ENCODE data around the gene PRR14L.
"Not testable (repeated sequence)": the region's sequence is repeated elsewhere in the genome, so short reads cannot be mapped to it uniquely, and the experiment has no call there.

Gene PRR14L

DNA sequence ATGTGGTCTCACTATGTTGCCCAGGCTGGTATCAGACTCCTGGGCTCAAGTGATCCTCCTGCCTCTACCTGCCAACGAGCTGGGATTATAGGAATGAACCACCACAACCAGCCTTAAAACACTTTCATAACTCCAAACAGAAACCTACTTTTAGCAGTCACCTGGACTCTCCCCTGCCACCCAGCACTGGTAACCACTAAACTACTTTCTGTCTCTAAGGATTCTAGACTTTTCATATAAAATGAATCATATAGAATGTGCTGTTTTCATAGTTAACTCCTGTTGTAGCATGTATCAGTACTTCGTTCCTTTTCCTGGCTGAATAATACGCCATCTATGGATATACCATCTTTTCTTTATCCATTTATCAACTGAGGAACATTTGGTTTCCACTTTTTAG is 58.5 kb downstream of the PRR14L start:
- 83 to 84% methylated on average over 2 to 3 of the region's 3 CpGs for WGBS, 2 experiments
- Histone ChIP-seq H3K36me3 (ENCODE audit: control insufficient read depth, insufficient read depth, low read length) (peaks cover 32% of the 10 kb centered on the region), H3K4me3 (ENCODE audit: insufficient read depth, low read depth, low read length) (no peak overlapping the region), H3K4me1 (ENCODE audit: control insufficient read depth, insufficient read depth, low read length) (no peaks in the 10 kb centered on the region), H3K27ac (ENCODE audit: insufficient read depth, low read depth, low read length, poor library complexity, severe bottlenecking) (no peak overlapping the region), H3K27me3 (ENCODE audit: control insufficient read depth, insufficient read depth, low read length, poor library complexity, severe bottlenecking) (no peaks in the 10 kb centered on the region), H3K9me3 (ENCODE audit: control insufficient read depth, low read length) (no peaks in the 10 kb centered on the region)

DNA sequence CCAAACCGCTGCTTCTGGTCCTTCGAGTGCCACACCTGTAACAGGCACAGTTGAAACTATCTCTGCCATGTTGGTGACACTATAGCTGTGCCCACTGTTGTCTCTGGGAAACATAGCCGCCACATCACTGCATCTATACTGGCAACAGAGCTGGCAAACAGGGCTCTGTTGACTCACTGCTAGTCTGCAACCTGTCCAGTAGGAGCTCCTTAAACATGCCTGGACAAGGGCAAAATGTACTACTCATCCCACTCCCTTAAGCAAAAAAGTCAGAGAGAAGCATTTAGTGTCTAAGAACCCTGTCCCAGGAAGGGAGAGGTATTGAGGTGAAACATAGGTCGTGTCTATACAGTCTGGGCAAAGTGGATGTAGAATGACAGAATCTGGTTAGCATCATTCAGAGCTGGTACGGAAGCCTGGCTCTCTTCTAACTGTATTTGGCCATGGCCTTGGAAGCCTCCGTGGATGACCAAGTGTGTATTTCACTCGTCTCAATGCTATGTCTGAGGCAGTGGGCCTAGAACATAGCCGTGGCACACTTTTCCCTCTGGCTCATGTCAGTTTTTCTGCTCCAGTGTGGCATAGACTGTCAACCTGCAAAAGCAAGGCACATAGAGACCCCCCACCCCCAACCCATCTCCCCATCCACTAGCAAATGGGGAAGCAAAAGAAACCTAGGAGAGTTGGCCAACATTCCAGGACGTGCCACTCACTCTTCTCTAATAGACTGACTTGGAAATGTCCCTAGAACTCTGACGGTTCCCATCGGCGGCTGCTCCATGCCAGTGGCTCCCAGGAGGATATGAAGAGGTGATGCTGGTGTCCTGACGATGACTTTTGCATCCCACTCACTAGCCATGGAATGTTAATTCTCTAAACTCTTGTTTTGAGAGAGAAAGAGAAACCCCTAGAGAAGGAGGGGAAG is 66.5 kb downstream of the PRR14L start:
- H3K36me3 ChIP-seq (ENCODE audit: control insufficient read depth, insufficient read depth, low read length) = peaks cover 18% of the 10 kb centered on the region
- H3K4me1 ChIP-seq (ENCODE audit: control insufficient read depth, insufficient read depth, low read length) = no peaks in the 10 kb centered on the region
- no peak overlapping the region for H3K4me3 ChIP-seq (ENCODE audit: insufficient read depth, low read depth, low read length)
- H3K27me3 ChIP-seq (ENCODE audit: control insufficient read depth, insufficient read depth, low read length, poor library complexity, severe bottlenecking) = no peaks in the 10 kb centered on the region
- no peak overlapping the region for H3K27ac ChIP-seq (ENCODE audit: insufficient read depth, low read depth, low read length, poor library complexity, severe bottlenecking)
- WGBS, 2 experiments = 95 to 96% methylated on average over 12 to 13 of the region's 13 CpGs
- H3K9me3 ChIP-seq (ENCODE audit: control insufficient read depth, low read length) = no peaks in the 10 kb centered on the region

DNA sequence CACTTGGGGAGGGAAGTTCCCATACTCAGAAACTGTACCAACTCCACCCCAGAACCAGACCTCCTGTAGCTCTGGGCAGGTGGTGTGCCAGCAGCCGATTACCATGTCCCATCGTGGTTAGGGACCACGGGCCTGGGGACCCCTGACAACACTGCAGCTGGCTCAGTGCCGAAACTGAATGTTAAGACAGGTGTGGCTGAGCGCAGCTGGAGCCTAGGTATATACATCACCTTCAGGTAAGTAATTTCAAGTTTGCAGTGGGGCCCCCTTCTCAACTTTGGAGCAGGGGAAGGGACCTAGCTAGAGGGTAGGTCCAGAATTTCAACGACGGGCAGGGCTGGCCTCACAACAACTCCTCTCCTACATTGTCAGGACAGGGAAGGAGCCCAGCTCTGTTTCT is 67.2 kb downstream of the PRR14L start:
- Histone ChIP-seq H3K4me1 (ENCODE audit: control insufficient read depth, insufficient read depth, low read length) (no peaks in the 10 kb centered on the region), H3K27ac (ENCODE audit: insufficient read depth, low read depth, low read length, poor library complexity, severe bottlenecking) (peak overlapping the region; percentile 8), H3K9me3 (ENCODE audit: control insufficient read depth, low read length) (no peaks in the 10 kb centered on the region), H3K27me3 (ENCODE audit: control insufficient read depth, insufficient read depth, low read length, poor library complexity, severe bottlenecking) (no peaks in the 10 kb centered on the region), H3K4me3 (ENCODE audit: insufficient read depth, low read depth, low read length) (no peak overlapping the region), H3K36me3 (ENCODE audit: control insufficient read depth, insufficient read depth, low read length) (peaks cover 18% of the 10 kb centered on the region)
- WGBS, 2 experiments = 95 to 98% methylated on average over 7 of the region's 7 CpGs

DNA sequence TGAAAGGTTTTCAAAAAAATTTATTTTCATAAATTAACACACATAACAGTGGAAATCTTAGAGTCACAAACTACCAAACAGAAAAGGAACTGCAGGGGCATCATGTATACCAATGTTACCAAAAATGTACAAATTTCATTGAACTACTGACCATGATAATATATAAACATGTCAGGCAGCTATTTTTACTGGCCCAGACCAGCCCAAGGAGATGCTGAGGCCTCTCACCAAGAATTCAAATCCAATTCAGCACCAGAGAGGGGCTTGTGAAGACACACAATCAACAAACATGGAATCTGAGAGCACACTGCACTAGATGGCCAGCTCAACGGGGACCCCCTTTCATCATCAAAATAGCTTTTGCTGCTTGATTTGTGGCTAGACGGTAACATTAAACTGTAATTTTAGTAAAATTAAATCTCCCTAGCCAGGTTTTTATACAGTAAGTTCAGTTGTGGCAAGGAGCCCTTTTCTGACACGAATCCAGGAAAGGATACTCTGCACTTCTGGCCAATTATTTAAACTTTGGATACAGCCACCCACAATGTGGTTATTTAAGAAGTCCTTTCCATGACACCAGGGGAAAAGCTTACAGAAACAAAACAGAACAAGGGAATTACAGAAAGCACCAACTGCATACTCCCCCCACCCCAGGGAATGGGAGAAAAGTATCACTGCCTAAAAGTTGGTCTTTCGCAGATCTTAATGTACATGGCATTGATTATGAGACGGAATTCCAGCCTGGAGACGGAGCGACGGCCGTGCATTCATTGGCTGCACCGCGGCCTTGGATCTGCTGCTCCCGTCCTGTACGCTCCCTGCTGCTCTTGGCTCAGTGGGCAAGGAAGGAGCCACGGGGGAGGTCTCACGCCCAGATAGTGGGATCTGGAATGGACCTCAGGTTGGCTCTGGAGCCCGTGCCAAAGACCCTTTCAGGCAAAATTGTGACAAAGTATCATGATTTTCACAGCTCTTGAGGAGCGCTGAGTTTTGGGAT is 68.3 kb downstream of the PRR14L start:
- H3K27me3 ChIP-seq (ENCODE audit: control insufficient read depth, insufficient read depth, low read length, poor library complexity, severe bottlenecking) = no peaks in the 10 kb centered on the region
- H3K27ac ChIP-seq (ENCODE audit: insufficient read depth, low read depth, low read length, poor library complexity, severe bottlenecking) = no peak overlapping the region
- H3K4me3 ChIP-seq (ENCODE audit: insufficient read depth, low read depth, low read length) = no peak overlapping the region
- peaks cover 18% of the 10 kb centered on the region for H3K36me3 ChIP-seq (ENCODE audit: control insufficient read depth, insufficient read depth, low read length)
- 95 to 96% methylated on average over 17 of the region's 17 CpGs for WGBS, 2 experiments
- H3K9me3 ChIP-seq (ENCODE audit: control insufficient read depth, low read length) = no peaks in the 10 kb centered on the region
- H3K4me1 ChIP-seq (ENCODE audit: control insufficient read depth, insufficient read depth, low read length) = no peaks in the 10 kb centered on the region

DNA sequence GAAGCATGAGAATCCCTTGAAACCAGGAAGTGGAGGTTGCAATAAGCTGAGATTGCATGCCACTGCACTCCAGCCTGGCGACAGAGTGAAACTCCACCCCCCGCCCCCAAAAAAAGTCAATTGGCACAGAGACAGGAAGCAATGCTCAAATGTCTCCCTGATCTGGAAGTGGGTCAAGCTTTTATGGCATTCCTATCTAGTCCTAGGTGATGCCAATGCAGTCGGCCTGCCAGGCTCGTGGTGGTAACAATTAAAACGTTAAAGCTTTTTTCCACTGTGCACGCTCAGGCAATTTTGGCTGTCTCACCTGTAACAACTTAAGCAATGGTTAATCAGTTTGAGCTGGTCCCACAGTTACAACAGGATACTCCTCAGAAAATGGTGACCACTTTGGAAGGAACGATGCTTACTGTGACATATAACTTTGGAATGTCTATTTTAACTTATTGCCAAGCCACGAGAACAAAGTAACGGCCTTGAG is 69.0 kb downstream of the PRR14L start:
- WGBS, 2 experiments = 96% methylated on average over 7 to 9 of the region's 9 CpGs
- H3K9me3 ChIP-seq (ENCODE audit: control insufficient read depth, low read length) = no peaks in the 10 kb centered on the region
- H3K27ac ChIP-seq (ENCODE audit: insufficient read depth, low read depth, low read length, poor library complexity, severe bottlenecking) = no peak overlapping the region
- H3K4me3 ChIP-seq (ENCODE audit: insufficient read depth, low read depth, low read length) = no peak overlapping the region
- H3K4me1 ChIP-seq (ENCODE audit: control insufficient read depth, insufficient read depth, low read length) = no peaks in the 10 kb centered on the region
- H3K36me3 ChIP-seq (ENCODE audit: control insufficient read depth, insufficient read depth, low read length) = peaks cover 18% of the 10 kb centered on the region
- no peaks in the 10 kb centered on the region for H3K27me3 ChIP-seq (ENCODE audit: control insufficient read depth, insufficient read depth, low read length, poor library complexity, severe bottlenecking)

DNA sequence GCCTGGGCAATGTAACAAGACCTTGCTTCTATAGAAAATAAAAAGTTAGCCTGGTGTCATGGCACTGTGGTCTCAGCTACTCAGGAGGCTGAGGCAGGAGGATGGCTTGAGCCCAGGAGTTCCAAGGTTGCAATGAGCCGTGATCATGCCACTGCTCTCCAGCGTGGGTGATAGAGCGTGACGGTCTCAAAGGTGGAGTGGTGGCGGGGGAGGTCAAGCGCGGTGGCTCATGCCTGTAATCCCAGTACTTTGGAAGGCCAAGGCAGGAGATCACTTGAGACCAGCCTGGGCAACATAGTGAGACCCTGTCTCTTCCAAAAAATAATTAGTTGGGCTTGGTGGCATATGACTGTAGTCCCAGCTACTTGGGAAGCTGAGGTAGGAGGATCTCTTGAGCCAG is 71.2 kb downstream of the PRR14L start:
- Histone ChIP-seq H3K4me3 (ENCODE audit: insufficient read depth, low read depth, low read length) (no peak overlapping the region), H3K27me3 (ENCODE audit: control insufficient read depth, insufficient read depth, low read length, poor library complexity, severe bottlenecking) (no peaks in the 10 kb centered on the region), H3K27ac (ENCODE audit: insufficient read depth, low read depth, low read length, poor library complexity, severe bottlenecking) (no peak overlapping the region), H3K9me3 (ENCODE audit: control insufficient read depth, low read length) (no peaks in the 10 kb centered on the region), H3K36me3 (ENCODE audit: control insufficient read depth, insufficient read depth, low read length) (peaks cover 4% of the 10 kb centered on the region), H3K4me1 (ENCODE audit: control insufficient read depth, insufficient read depth, low read length) (no peaks in the 10 kb centered on the region)
- WGBS, 2 experiments = 88 to 91% methylated on average over 7 of the region's 7 CpGs

DNA sequence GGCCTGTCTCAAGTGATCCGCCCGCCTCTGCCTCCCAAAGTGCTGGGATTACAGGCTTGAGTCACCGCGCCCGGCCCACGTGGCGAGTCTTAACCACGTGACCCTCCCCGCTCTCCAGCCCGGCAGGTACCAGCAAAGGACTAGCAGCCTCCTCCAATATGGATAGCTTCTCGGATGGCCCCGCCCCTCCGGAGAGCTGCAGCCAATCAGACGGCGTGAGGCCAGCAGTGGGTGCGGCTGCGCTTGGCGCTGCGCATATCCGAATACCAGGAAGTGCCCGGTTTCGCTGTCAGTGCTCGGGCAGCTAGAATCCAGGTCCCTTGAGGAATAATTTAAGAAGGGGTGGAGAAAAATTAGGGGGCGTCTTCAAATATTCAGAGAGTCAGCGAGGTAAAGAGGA is 73.2 kb downstream of the PRR14L start:
- 78 to 83% methylated on average over 25 of the region's 25 CpGs for WGBS, 2 experiments
- Histone ChIP-seq H3K27me3 (ENCODE audit: control insufficient read depth, insufficient read depth, low read length, poor library complexity, severe bottlenecking) (no peaks in the 10 kb centered on the region), H3K36me3 (ENCODE audit: control insufficient read depth, insufficient read depth, low read length) (no peaks in the 10 kb centered on the region), H3K9me3 (ENCODE audit: control insufficient read depth, low read length) (no peaks in the 10 kb centered on the region), H3K27ac (ENCODE audit: insufficient read depth, low read depth, low read length, poor library complexity, severe bottlenecking) (no peak overlapping the region), H3K4me3 (ENCODE audit: insufficient read depth, low read depth, low read length) (no peak overlapping the region), H3K4me1 (ENCODE audit: control insufficient read depth, insufficient read depth, low read length) (no peaks in the 10 kb centered on the region)

DNA sequence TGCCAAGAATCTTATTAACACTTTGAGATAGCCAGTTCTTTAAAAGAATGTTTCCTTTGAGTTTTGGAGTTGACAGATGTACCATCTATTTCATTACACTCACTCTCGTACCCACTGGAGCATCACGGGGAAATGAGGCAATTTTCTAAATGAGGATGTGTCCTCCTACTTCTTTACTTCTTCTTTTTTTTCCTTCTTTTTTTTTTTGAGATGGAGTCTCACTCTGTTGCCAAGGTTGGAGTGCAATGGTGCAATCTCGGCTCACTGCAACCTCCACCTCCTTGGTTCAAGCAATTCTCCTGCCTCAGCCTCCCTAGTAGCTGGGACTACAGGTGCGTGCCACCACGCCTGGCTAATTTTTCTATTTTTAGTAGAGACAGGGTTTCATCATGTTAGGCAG is 75.7 kb downstream of the PRR14L start:
- 92 to 94% methylated on average over 5 of the region's 5 CpGs for WGBS, 2 experiments
- H3K27ac ChIP-seq (ENCODE audit: insufficient read depth, low read depth, low read length, poor library complexity, severe bottlenecking); H3K36me3 ChIP-seq (ENCODE audit: control insufficient read depth, insufficient read depth, low read length); H3K4me3 ChIP-seq (ENCODE audit: insufficient read depth, low read depth, low read length); H3K4me1 ChIP-seq (ENCODE audit: control insufficient read depth, insufficient read depth, low read length); H3K27me3 ChIP-seq (ENCODE audit: control insufficient read depth, insufficient read depth, low read length, poor library complexity, severe bottlenecking); H3K9me3 ChIP-seq (ENCODE audit: control insufficient read depth, low read length): not testable (repeated sequence)

DNA sequence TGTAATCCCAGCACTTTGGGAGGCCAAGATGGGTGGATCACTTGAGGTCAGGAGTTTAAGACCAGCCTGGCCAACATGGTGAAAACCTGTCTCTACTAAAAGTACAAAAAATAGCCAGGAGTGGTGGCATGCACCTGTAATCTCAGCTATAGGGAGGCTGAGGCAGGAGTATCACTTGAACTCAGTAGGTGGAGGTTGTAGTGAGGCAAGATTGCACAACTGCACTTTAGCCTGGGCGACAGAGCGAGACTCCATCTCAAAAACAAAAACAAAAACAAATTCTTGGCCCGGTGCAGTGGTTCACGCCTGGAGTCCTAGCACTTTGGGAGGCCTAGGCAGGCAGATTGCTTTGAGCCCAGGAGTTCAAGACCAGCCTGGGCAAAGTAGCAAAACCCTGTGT is 81.1 kb downstream of the PRR14L start:
- H3K4me3 ChIP-seq (ENCODE audit: insufficient read depth, low read depth, low read length); H3K4me1 ChIP-seq (ENCODE audit: control insufficient read depth, insufficient read depth, low read length); H3K27ac ChIP-seq (ENCODE audit: insufficient read depth, low read depth, low read length, poor library complexity, severe bottlenecking); H3K36me3 ChIP-seq (ENCODE audit: control insufficient read depth, insufficient read depth, low read length); H3K9me3 ChIP-seq (ENCODE audit: control insufficient read depth, low read length); H3K27me3 ChIP-seq (ENCODE audit: control insufficient read depth, insufficient read depth, low read length, poor library complexity, severe bottlenecking): not testable (repeated sequence)
- WGBS, 2 experiments = 80 to 81% methylated on average over 4 of the region's 4 CpGs

DNA sequence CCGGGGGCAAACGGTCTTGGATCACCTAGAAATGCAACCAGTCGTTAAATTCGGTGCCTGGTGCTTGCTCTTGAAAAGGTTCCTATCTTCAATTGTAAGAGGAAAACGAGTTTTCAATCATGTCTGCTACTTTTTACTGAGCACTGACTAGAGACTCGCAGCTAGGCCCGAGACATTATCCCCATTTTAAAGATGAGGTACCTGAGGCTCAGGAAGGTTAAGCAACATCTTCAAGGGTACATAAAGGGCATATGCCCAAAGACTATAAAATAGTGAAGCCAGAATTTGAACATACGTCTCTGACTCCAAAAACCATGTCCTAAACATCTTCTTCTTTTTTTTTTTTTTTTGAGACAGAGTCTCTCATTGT is 87.3 kb downstream of the PRR14L start:
- peaks cover 4% of the 10 kb centered on the region for H3K4me1 ChIP-seq (ENCODE audit: control insufficient read depth, insufficient read depth, low read length)
- H3K27me3 ChIP-seq (ENCODE audit: control insufficient read depth, insufficient read depth, low read length, poor library complexity, severe bottlenecking) = no peaks in the 10 kb centered on the region
- H3K36me3 ChIP-seq (ENCODE audit: control insufficient read depth, insufficient read depth, low read length) = no peaks in the 10 kb centered on the region
- 76 to 77% methylated on average over 8 of the region's 8 CpGs for WGBS, 2 experiments
- no peaks in the 10 kb centered on the region for H3K9me3 ChIP-seq (ENCODE audit: control insufficient read depth, low read length)
- no peak overlapping the region for H3K27ac ChIP-seq (ENCODE audit: insufficient read depth, low read depth, low read length, poor library complexity, severe bottlenecking)
- H3K4me3 ChIP-seq (ENCODE audit: insufficient read depth, low read depth, low read length) = peak overlapping the region; percentile 89
